CD4-positive, alpha-beta memory T cell (primary cell): ENCODE results near the gene RCE1. TPM values are rescaled to one million over a fixed set of nuclear protein-coding genes. Genes with fewer than 3 reads are reported as not detected.

Experiments
- CTCF ChIA-PET: fragments of 350-600 bp; sonication (Branson Sonifier 250); formaldehyde crosslinking; loops from one replicate; lab custom pipeline; 2021; ENCODE audit warnings: inconsistent platforms; ENCODE audit not compliant: partially characterized antibody; lab: Charles Lee
- POLR2A ChIA-PET: fragments of 350-600 bp; sonication (Branson Sonifier 250); formaldehyde crosslinking; loops from one replicate; lab custom pipeline; 2021; ENCODE audit not compliant: partially characterized antibody; lab: Charles Lee
- DNase-seq, 5 donors: peaks; one replicate each; pipeline versions ENCODE4 v3.0.0 to v3.0.0-alpha.2; 2020 to 2022; ENCODE audit warnings: mixed read lengths in 1 of 5
- H3K27ac ChIP-seq: one replicate; pipeline ENCODE4 v1.7.0; 2013; ENCODE audit warnings: low read depth, low read length
- H3K27me3 ChIP-seq: 2 replicates; pipeline ENCODE4 v1.7.0; 2013; ENCODE audit warnings: mild to moderate bottlenecking, low read length, moderate library complexity; ENCODE audit not compliant: insufficient read depth
- H3K36me3 ChIP-seq: 2 replicates; pipeline ENCODE4 v1.7.0; 2013; ENCODE audit warnings: mild to moderate bottlenecking, low read length, moderate library complexity; ENCODE audit not compliant: insufficient read depth
- H3K4me1 ChIP-seq: 2 replicates; pipeline ENCODE4 v1.7.0; 2013; ENCODE audit warnings: mild to moderate bottlenecking, low read length, moderate library complexity; ENCODE audit not compliant: insufficient read depth
- H3K4me3 ChIP-seq, 2 donors: one replicate each; pipeline ENCODE4 v1.7.0; 2013; ENCODE audit warnings: low read length in 2 of 2, mild to moderate bottlenecking in 1 of 2
- H3K9me3 ChIP-seq, 2 donors: one replicate each; pipeline ENCODE4 v1.7.0; 2013; ENCODE audit warnings: low read length in 2 of 2, control low read depth in 1 of 2; ENCODE audit not compliant: control insufficient read depth in 1 of 2
- H3K27ac Mint-ChIP-seq, 7 donors: one replicate each; pipeline ENCODE4 v1.8.0; 2020 to 2021; ENCODE audit warnings: mixed read lengths in 7 of 7, mild to moderate bottlenecking in 6 of 7, inconsistent platforms in 3 of 7, moderate library complexity in 3 of 7
- H3K27me3 Mint-ChIP-seq, 2 donors: one replicate each; pipeline ENCODE4 v1.8.0; 2020 to 2021; ENCODE audit warnings: mixed read lengths in 2 of 2
- H3K36me3 Mint-ChIP-seq, 2 donors: one replicate each; pipeline ENCODE4 v1.8.0; 2020 to 2021; ENCODE audit warnings: mixed read lengths in 2 of 2, inconsistent platforms in 1 of 2, mild to moderate bottlenecking in 1 of 2
- H3K4me1 Mint-ChIP-seq, 4 donors: one replicate each; pipeline ENCODE4 v1.8.0; 2020 to 2021; ENCODE audit warnings: mixed read lengths in 4 of 4, mild to moderate bottlenecking in 1 of 4
- H3K4me3 Mint-ChIP-seq, 8 donors: one replicate each; pipeline ENCODE4 v1.8.0; 2020 to 2021; ENCODE audit warnings: mixed read lengths in 8 of 8, mild to moderate bottlenecking in 7 of 8, moderate library complexity in 6 of 8, inconsistent platforms in 3 of 8
- H3K9me3 Mint-ChIP-seq, 8 donors: one replicate each; pipeline ENCODE4 v1.8.0; 2020 to 2021; ENCODE audit warnings: mixed read lengths in 8 of 8, mild to moderate bottlenecking in 5 of 8, inconsistent platforms in 3 of 8, moderate library complexity in 1 of 8
- intact Hi-C: fragments of 100-400 bp; cut with micrococcal nuclease; formaldehyde crosslinking; loops from one replicate; pipeline ENCODE4 v1.15.1; 2023
- polyA plus RNA-seq, 2 donors: library from polyadenylated mRNA; unstranded; fragments of 300-500 nt; fragmentation: Illumina TruSeq; gene quantifications; one replicate each; pipeline ENCODE4 v1.2.3, GENCODE V29; 2021
- total RNA-seq, 2 experiments: library from RNA; stranded (reverse); gene quantifications; one replicate each; pipeline ENCODE4 v1.2.3, GENCODE V29; 2021

Gene RCE1
- total and polyA plus RNA-seq, 4 experiments from 2014 or later = 23.3 to 34.5 (median 30.7) TPM

DNA sequence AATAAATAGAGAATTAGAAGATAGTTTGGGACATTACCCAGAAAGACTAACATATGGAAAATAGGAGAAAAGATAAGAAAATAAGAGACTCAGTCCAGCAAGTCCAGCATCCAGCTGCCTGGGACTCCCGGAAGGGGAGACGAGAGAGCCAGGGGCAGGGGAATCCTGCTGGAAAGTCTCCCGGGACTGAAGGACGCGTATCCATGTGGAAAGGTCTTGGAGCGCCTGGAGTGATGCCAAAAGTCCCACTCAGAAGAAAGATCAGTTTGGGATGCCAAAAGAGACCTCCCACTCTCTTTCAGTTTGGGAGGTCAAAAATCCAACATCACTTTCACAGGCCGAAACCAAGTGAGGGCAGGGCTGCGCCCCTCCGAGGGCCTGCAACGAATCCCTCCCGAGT, 44.3 kb downstream of the RCE1 start:
- no peaks in the 10 kb centered on the region for H3K27me3 ChIP-seq
- no peaks in the 10 kb centered on the region for H3K9me3 ChIP-seq
- CTCF ChIA-PET = no interaction called here
- Mint-ChIP-seq H3K36me3 (no peaks in the 10 kb centered on the region), H3K27ac (no peak overlapping the region), H3K9me3 (no peaks in the 10 kb centered on the region), H3K4me1 (peaks cover 0 to 5% (median 0%) of the 10 kb centered on the region in 4 donors), H3K4me3 (no peak overlapping the region), H3K27me3 (peaks cover 0 to 4% of the 10 kb centered on the region in 2 donors)
- intact Hi-C loops = no loop called here
- H3K4me3 ChIP-seq = no peak overlapping the region
- no peaks in the 10 kb centered on the region for H3K4me1 ChIP-seq
- H3K27ac ChIP-seq = no peak overlapping the region
- H3K36me3 ChIP-seq = no peaks in the 10 kb centered on the region
- POLR2A ChIA-PET = no interaction called here
- DNase-seq = no peak

DNA sequence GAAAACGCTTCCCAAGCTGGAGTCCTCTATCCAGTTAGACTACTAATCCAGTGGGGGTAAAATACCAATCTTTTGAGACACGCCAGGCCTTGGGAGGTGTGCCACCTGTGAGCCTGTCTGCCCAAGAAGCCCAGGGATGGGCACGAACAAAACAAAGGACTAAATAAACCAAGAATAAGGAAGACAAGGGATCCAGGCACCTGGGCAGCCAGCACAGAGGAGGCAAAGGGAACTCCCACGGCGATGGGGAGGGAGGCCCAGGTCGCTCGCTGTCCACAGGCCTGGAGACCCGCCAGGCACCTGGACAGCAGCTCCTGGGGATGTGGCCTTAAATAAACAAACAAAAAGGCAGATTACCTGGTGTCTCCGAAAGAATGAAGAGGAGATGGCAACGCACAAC, 45.0 kb downstream of the RCE1 start:
- no peak overlapping the region for H3K27ac ChIP-seq
- Mint-ChIP-seq H3K4me3 (no peak overlapping the region), H3K4me1 (no peaks in the 10 kb centered on the region), H3K27ac (no peak overlapping the region), H3K9me3 (no peaks in the 10 kb centered on the region), H3K27me3 (peaks cover 0 to 4% of the 10 kb centered on the region in 2 donors), H3K36me3 (no peaks in the 10 kb centered on the region)
- CTCF ChIA-PET = no interaction called here
- H3K4me3 ChIP-seq = no peak overlapping the region
- DNase-seq = no peak
- no peaks in the 10 kb centered on the region for H3K27me3 ChIP-seq
- POLR2A ChIA-PET = interaction anchor here (1.0 kb wide), 1 partner anchor 45 kb away, joined by 3 read pairs; no protein-coding TSS in a partner anchor
- intact Hi-C loops = no loop called here
- no peaks in the 10 kb centered on the region for H3K4me1 ChIP-seq
- no peaks in the 10 kb centered on the region for H3K9me3 ChIP-seq
- H3K36me3 ChIP-seq = no peaks in the 10 kb centered on the region

DNA sequence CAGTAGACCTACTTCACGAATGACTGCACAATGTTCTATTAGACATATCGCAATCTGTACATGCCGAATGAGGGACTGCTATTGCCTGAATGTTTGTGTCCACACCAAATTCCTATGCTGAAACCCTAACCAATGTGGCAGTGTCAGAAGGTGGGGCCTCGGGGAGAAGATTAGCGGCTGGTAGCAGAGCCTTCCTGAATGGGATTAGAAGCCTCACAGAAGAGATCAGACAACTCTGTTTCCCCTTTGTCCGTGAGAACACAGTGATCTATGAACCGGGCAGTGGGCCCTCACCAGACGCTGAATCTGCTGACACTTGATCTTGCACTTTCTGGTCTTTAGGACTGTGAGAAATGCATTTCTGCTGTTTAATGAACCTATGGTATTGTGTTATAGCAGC, 46.7 kb downstream of the RCE1 start:
- no peaks in the 10 kb centered on the region for H3K4me1 Mint-ChIP-seq
- ChIA-PET CTCF (no interaction called here), POLR2A (no interaction called here)

DNA sequence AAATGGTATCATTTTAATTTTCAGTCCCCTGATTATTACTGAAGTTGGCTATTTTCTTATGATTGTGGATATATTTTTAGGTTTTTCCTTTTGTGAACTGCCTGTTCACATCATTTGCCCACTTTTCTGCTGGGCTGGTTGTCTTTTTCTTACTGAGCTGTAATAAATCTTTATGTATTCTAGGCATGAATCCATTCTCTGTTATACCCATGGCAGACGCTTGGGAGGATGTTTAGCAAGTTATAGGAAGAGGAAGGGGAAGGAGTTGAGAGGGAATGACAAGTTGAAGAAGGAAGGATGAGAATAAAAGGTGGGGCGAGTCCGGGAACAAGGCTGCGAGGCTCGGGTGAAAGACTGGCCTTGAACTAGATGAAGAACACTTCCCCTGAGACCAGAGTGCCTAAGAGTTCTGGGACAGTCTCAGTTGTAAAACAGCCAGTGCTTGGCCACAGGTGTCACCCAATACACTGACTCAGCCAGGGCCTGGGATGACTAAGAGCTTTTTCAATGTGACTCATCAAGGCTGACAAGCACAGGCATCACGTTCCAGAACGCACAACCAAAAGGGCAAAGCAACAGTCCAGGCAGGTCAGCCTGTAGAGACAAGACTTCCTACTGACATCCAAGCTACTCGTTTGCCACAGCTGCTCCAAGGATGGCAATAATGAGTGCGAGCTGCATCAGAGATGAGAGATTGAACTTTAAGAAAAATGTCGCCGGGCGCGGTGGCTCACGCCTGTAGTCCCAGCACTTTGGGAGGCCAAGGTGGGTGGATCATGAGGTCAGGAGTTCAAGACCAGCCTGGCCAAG, 48.8 kb downstream of the RCE1 start:
- CTCF ChIA-PET = no interaction called here
- intact Hi-C loops = no loop called here

More for the DNA sequence above, 46.7 kb downstream of the RCE1 start:
- Mint-ChIP-seq H3K9me3 (no peaks in the 10 kb centered on the region), H3K36me3 (no peaks in the 10 kb centered on the region), H3K27me3 (peaks cover 2 to 4% of the 10 kb centered on the region in 2 donors), H3K4me3 (no peak overlapping the region), H3K27ac (peak overlapping the region in 1 of 7 donors; percentile 3)
- Histone ChIP-seq H3K9me3 (no peaks in the 10 kb centered on the region), H3K36me3 (no peaks in the 10 kb centered on the region), H3K4me1 (no peaks in the 10 kb centered on the region), H3K27me3 (no peaks in the 10 kb centered on the region), H3K4me3 (no peak overlapping the region), H3K27ac (no peak overlapping the region)
- intact Hi-C loops = no loop called here
- no peak for DNase-seq

DNA sequence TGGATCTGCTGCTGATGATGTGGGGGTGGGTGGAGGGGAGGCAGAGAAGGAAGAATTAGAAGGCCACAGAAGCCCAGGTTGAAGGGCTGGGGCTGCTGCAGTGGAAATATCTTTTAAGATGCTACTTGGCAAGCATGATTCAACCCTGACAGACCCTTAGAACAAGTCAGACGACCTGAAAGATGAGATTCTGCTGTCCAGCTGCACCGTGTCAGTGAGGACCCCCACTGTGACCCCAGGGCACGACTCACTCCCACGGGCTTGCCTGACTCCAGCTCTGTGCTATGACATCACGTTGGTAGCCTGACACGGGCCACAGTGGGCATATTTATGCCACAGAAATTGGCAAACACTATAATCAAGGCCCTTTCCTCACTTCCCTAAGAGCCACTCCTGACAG, 49.7 kb downstream of the RCE1 start:
- Mint-ChIP-seq H3K4me1 (no peaks in the 10 kb centered on the region), H3K9me3 (no peaks in the 10 kb centered on the region), H3K4me3 (no peak overlapping the region), H3K36me3 (no peaks in the 10 kb centered on the region), H3K27ac (no peak overlapping the region), H3K27me3 (peaks cover 2 to 4% of the 10 kb centered on the region in 2 donors)
- Histone ChIP-seq H3K4me3 (no peak overlapping the region), H3K27me3 (no peaks in the 10 kb centered on the region), H3K27ac (no peak overlapping the region), H3K36me3 (no peaks in the 10 kb centered on the region), H3K9me3 (no peaks in the 10 kb centered on the region), H3K4me1 (no peaks in the 10 kb centered on the region)
- ChIA-PET POLR2A (no interaction called here), CTCF (no interaction called here)
- DNase-seq = no peak
- intact Hi-C loops = no loop called here

More for the DNA sequence above, 48.8 kb downstream of the RCE1 start:
- Mint-ChIP-seq H3K27me3 (peaks cover 2 to 4% of the 10 kb centered on the region in 2 donors), H3K4me3 (no peak overlapping the region), H3K4me1 (no peaks in the 10 kb centered on the region), H3K36me3 (no peaks in the 10 kb centered on the region), H3K9me3 (no peaks in the 10 kb centered on the region), H3K27ac (peak overlapping the region in 1 of 7 donors; percentile 2)
- POLR2A ChIA-PET = no interaction called here
- no peaks in the 10 kb centered on the region for H3K4me1 ChIP-seq
- no peak overlapping the region for H3K27ac ChIP-seq
- no peak overlapping the region for H3K4me3 ChIP-seq
- no peak for DNase-seq
- no peaks in the 10 kb centered on the region for H3K9me3 ChIP-seq
- no peaks in the 10 kb centered on the region for H3K27me3 ChIP-seq
- no peaks in the 10 kb centered on the region for H3K36me3 ChIP-seq

DNA sequence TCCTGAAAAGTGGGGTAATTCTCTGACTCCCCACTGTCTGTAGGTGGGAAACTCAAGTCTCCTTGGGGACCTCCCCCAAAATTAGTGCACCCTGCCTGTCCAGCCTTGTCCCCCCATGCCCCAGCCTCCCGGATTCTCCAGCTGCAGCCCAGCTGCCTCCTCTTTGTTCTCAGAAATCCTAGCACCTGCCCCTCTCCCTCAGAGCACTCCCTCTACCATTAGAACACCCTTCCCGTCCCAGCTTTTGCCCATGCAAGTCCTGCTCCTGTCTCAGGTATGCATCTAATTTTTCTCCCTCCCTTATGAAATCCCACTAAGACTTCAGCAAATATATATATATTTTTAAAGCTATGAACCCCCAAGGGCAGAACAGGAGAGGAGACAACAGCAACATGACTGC, 50.9 kb downstream of the RCE1 start:
- Mint-ChIP-seq H3K4me3 (no peak overlapping the region), H3K4me1 (no peaks in the 10 kb centered on the region), H3K27me3 (peaks cover 2 to 4% of the 10 kb centered on the region in 2 donors), H3K27ac (no peak overlapping the region), H3K9me3 (no peaks in the 10 kb centered on the region), H3K36me3 (no peaks in the 10 kb centered on the region)
- H3K4me3 ChIP-seq = no peak overlapping the region
- no peaks in the 10 kb centered on the region for H3K36me3 ChIP-seq
- no peaks in the 10 kb centered on the region for H3K9me3 ChIP-seq
- H3K4me1 ChIP-seq = no peaks in the 10 kb centered on the region
- POLR2A ChIA-PET = no interaction called here
- no peak for DNase-seq
- CTCF ChIA-PET = interaction anchor here (0.6 kb wide), 1 partner anchor 320 kb away, joined by 4 read pairs; no protein-coding TSS in a partner anchor
- intact Hi-C loops = no loop called here
- H3K27ac ChIP-seq = no peak overlapping the region
- H3K27me3 ChIP-seq = no peaks in the 10 kb centered on the region
